Urinary bladder (tissue), 4 donors: Measurements from ENCODE around the gene DUXA. TPM values are rescaled to one million over a fixed set of nuclear protein-coding genes. Genes with fewer than 3 reads are reported as not detected.
"Not testable (repeated sequence)": the region's sequence is repeated elsewhere in the genome, so short reads cannot be mapped to it uniquely, and the experiment has no call there.

Experiments used
- DNase-seq: peaks from one replicate; pipeline ENCODE4 v3.0.0-alpha.2; 2015; ENCODE audit errors: extremely low spot score
- H3K27ac ChIP-seq: one replicate; pipeline ENCODE4 v1.5.1; 2013; ENCODE audit warnings: low read depth, mild to moderate bottlenecking, moderate library complexity
- H3K36me3 ChIP-seq: one replicate; pipeline ENCODE4 v1.6.1; 2013; ENCODE audit warnings: mild to moderate bottlenecking, moderate library complexity; ENCODE audit not compliant: insufficient read depth
- H3K4me1 ChIP-seq: one replicate; pipeline ENCODE4 v1.6.1; 2013; ENCODE audit warnings: mild to moderate bottlenecking, moderate library complexity; ENCODE audit not compliant: insufficient read depth
- H3K4me3 ChIP-seq: one replicate; pipeline ENCODE4 v1.5.1; 2013; ENCODE audit warnings: low read depth, low read length
- WGBS: extraction: QIAGEN DNeasy Blood & Tissue Kit; methylation state at CpG from one replicate; pipeline ENCODE4 v1.1.7; 2013; 5-methylcytosine and 5-hydroxymethylcytosine counted together
- polyA plus RNA-seq: library from polyadenylated mRNA; stranded (reverse); fragments of 200-250 nt; gene quantifications from one replicate; pipeline ENCODE4 v1.2.3, GENCODE V29; 2013
- total RNA-seq: library from RNA; depleted of rRNA; stranded (reverse); fragments of >200 nt; gene quantifications from one replicate; pipeline ENCODE4 v1.2.3, GENCODE V29; 2014
- donor health status: healthy with polysubstance abuse.
- donor health status: healthy.

The DUXA gene
- total RNA-seq = not detected
- not detected for polyA plus RNA-seq

GRCh38 chr19:57167385-57167784, at the start of gene DUXA:
DUXA (minus strand) TSS chr19:57167485; CDS start chr19:57167443, 42 bp downstream.
- WGBS = 85% methylated on average over 6 of the region's 6 CpGs
- Histone ChIP-seq H3K27ac (no peak within 1 kb of the TSS), H3K36me3 (no peaks in the 10 kb centered on the region), H3K4me3 (no peak within 1 kb of the TSS), H3K4me1 (no peaks in the 10 kb centered on the region)
- DNase-seq = no peak

GRCh38 chr19:57212109-57212508, 44.8 kb upstream of the DUXA start:
- peaks cover 12% of the 10 kb centered on the region for H3K36me3 ChIP-seq
- no peak for DNase-seq
- no peaks in the 10 kb centered on the region for H3K4me1 ChIP-seq
- H3K27ac ChIP-seq = no peak overlapping the region
- H3K4me3 ChIP-seq = no peak overlapping the region
- 93% methylated on average over 7 of the region's 7 CpGs for WGBS

- WGBS = 84% methylated on average over 4 of the region's 4 CpGs
- no peak overlapping the region for H3K4me3 ChIP-seq
- no peaks in the 10 kb centered on the region for H3K4me1 ChIP-seq
- H3K36me3 ChIP-seq = peaks cover 13% of the 10 kb centered on the region
- H3K27ac ChIP-seq = no peak overlapping the region
- no peak for DNase-seq
Observed at GRCh38 chr19:57210381-57210780, 43.1 kb upstream of the DUXA start.

- H3K4me1 ChIP-seq = no peaks in the 10 kb centered on the region
- 84% methylated on average over 5 of the region's 5 CpGs for WGBS
- no peak overlapping the region for H3K4me3 ChIP-seq
- no peak for DNase-seq
- peaks cover 3% of the 10 kb centered on the region for H3K36me3 ChIP-seq
- H3K27ac ChIP-seq = no peak overlapping the region
Observed at GRCh38 chr19:57202160-57202559, 34.9 kb upstream of the DUXA start.

GRCh38 chr19:57197874-57198273, 30.6 kb upstream of the DUXA start:
- not testable (repeated sequence) for H3K36me3 ChIP-seq, DNase-seq, H3K27ac ChIP-seq, H3K4me3 ChIP-seq, H3K4me1 ChIP-seq
- WGBS = 93% methylated on average over 6 of the region's 6 CpGs

GRCh38 chr19:57192993-57193392, 25.7 kb upstream of the DUXA start:
- Histone ChIP-seq H3K4me1 (peaks cover 2% of the 10 kb centered on the region), H3K27ac (no peak overlapping the region), H3K4me3 (no peak overlapping the region), H3K36me3 (peaks cover 2% of the 10 kb centered on the region)
- WGBS = 83% methylated on average over 5 of the region's 5 CpGs
- DNase-seq = no peak

- Histone ChIP-seq H3K27ac (no peak overlapping the region), H3K4me3 (peak overlapping the region; percentile 93), H3K36me3 (no peaks in the 10 kb centered on the region), H3K4me1 (peaks cover 2% of the 10 kb centered on the region)
- no peak for DNase-seq
- 4% methylated on average over 9 of the region's 9 CpGs for WGBS
Observed at GRCh38 chr19:57192077-57192420, 24.8 kb upstream of the DUXA start.

- Histone ChIP-seq H3K4me3 (peak within 1 kb of the TSS; percentile 93), H3K4me1 (peaks cover 2% of the 10 kb centered on the region), H3K36me3 (no peaks in the 10 kb centered on the region), H3K27ac (peak within 1 kb of the TSS; percentile 92)
- peak; percentile 58 for DNase-seq
- under 1% methylated on average over 81 of the region's 81 CpGs for WGBS
Observed at GRCh38 chr19:57191141-57192076, 24.1 kb upstream of the DUXA start, which contains the start of gene ZNF264. ZNF264 (plus strand) TSS chr19:57191500; CDS start chr19:57191914, 414 bp downstream.

- Histone ChIP-seq H3K27ac (no peak overlapping the region), H3K4me1 (peaks cover 2% of the 10 kb centered on the region), H3K36me3 (no peaks in the 10 kb centered on the region), H3K4me3 (no peak overlapping the region)
- no peak for DNase-seq
- WGBS = 90% methylated on average over 3 of the region's 3 CpGs
Observed at GRCh38 chr19:57190301-57190700, 23.0 kb upstream of the DUXA start.

- 3% methylated on average over 23 of the region's 42 CpGs for WGBS
Observed at GRCh38 chr19:57171551-57172081, 4.3 kb upstream of the DUXA start.

GRCh38 chr19:57165846-57166245, 1.4 kb downstream of the DUXA start:
- no peak overlapping the region for H3K4me3 ChIP-seq
- WGBS = 74% methylated on average over 7 of the region's 7 CpGs
- H3K27ac ChIP-seq = no peak overlapping the region
- no peak for DNase-seq
- no peaks in the 10 kb centered on the region for H3K4me1 ChIP-seq
- H3K36me3 ChIP-seq = no peaks in the 10 kb centered on the region

More at GRCh38 chr19:57171551-57172081, 4.3 kb upstream of the DUXA start:
- DNase-seq = no peak
- peak overlapping the region; percentile 59 for H3K4me3 ChIP-seq
- no peaks in the 10 kb centered on the region for H3K4me1 ChIP-seq
- no peaks in the 10 kb centered on the region for H3K36me3 ChIP-seq
- H3K27ac ChIP-seq = no peak overlapping the region

- no peak for DNase-seq
- H3K36me3 ChIP-seq = no peaks in the 10 kb centered on the region
- H3K27ac ChIP-seq = no peak overlapping the region
- H3K4me1 ChIP-seq = no peaks in the 10 kb centered on the region
- 73% methylated on average over 5 of the region's 5 CpGs for WGBS
- no peak overlapping the region for H3K4me3 ChIP-seq
Observed at GRCh38 chr19:57161985-57162539, 5.2 kb downstream of the DUXA start.

- no peaks in the 10 kb centered on the region for H3K36me3 ChIP-seq
- H3K4me3 ChIP-seq = no peak overlapping the region
- no peak overlapping the region for H3K27ac ChIP-seq
- no peak for DNase-seq
- no peaks in the 10 kb centered on the region for H3K4me1 ChIP-seq
- 83% methylated on average over 5 of the region's 5 CpGs for WGBS
Observed at GRCh38 chr19:57152921-57153320, 14.4 kb downstream of the DUXA start.

GRCh38 chr19:57141699-57142098, 25.6 kb downstream of the DUXA start:
- no peak for DNase-seq
- Histone ChIP-seq H3K27ac (no peak overlapping the region), H3K36me3 (no peaks in the 10 kb centered on the region), H3K4me3 (no peak overlapping the region), H3K4me1 (no peaks in the 10 kb centered on the region)
- 89% methylated on average over 4 of the region's 4 CpGs for WGBS
